ENCODE data around the gene FEM1C. TPM values are rescaled to one million over a fixed set of nuclear protein-coding genes. Genes with fewer than 3 reads are reported as not detected.

Gene FEM1C
- total and polyA plus RNA-seq, 2 experiments from 2014 or later, result 4.7 to 21.6 TPM

DNA sequence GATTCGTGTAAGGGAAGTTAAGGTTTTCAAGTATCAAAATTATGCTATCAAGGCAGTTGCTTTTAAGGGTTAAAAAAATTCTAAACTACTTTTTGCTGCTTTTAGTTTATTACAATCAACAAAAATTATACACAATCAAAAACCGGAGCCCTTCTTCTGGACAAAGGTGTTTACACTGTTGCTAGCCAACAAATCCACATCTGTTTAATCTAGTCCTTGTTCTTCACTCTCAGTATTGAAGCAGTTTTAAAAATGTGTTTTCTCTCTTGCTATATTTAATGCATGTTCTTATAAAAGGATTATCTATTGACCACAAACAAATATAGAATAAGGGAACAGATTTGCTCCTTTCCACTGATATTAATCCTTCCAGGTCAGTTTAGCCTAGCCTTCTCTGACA, 2.5 kb downstream of the FEM1C start (continued):
- TF ChIP-seq, protein P1, sequence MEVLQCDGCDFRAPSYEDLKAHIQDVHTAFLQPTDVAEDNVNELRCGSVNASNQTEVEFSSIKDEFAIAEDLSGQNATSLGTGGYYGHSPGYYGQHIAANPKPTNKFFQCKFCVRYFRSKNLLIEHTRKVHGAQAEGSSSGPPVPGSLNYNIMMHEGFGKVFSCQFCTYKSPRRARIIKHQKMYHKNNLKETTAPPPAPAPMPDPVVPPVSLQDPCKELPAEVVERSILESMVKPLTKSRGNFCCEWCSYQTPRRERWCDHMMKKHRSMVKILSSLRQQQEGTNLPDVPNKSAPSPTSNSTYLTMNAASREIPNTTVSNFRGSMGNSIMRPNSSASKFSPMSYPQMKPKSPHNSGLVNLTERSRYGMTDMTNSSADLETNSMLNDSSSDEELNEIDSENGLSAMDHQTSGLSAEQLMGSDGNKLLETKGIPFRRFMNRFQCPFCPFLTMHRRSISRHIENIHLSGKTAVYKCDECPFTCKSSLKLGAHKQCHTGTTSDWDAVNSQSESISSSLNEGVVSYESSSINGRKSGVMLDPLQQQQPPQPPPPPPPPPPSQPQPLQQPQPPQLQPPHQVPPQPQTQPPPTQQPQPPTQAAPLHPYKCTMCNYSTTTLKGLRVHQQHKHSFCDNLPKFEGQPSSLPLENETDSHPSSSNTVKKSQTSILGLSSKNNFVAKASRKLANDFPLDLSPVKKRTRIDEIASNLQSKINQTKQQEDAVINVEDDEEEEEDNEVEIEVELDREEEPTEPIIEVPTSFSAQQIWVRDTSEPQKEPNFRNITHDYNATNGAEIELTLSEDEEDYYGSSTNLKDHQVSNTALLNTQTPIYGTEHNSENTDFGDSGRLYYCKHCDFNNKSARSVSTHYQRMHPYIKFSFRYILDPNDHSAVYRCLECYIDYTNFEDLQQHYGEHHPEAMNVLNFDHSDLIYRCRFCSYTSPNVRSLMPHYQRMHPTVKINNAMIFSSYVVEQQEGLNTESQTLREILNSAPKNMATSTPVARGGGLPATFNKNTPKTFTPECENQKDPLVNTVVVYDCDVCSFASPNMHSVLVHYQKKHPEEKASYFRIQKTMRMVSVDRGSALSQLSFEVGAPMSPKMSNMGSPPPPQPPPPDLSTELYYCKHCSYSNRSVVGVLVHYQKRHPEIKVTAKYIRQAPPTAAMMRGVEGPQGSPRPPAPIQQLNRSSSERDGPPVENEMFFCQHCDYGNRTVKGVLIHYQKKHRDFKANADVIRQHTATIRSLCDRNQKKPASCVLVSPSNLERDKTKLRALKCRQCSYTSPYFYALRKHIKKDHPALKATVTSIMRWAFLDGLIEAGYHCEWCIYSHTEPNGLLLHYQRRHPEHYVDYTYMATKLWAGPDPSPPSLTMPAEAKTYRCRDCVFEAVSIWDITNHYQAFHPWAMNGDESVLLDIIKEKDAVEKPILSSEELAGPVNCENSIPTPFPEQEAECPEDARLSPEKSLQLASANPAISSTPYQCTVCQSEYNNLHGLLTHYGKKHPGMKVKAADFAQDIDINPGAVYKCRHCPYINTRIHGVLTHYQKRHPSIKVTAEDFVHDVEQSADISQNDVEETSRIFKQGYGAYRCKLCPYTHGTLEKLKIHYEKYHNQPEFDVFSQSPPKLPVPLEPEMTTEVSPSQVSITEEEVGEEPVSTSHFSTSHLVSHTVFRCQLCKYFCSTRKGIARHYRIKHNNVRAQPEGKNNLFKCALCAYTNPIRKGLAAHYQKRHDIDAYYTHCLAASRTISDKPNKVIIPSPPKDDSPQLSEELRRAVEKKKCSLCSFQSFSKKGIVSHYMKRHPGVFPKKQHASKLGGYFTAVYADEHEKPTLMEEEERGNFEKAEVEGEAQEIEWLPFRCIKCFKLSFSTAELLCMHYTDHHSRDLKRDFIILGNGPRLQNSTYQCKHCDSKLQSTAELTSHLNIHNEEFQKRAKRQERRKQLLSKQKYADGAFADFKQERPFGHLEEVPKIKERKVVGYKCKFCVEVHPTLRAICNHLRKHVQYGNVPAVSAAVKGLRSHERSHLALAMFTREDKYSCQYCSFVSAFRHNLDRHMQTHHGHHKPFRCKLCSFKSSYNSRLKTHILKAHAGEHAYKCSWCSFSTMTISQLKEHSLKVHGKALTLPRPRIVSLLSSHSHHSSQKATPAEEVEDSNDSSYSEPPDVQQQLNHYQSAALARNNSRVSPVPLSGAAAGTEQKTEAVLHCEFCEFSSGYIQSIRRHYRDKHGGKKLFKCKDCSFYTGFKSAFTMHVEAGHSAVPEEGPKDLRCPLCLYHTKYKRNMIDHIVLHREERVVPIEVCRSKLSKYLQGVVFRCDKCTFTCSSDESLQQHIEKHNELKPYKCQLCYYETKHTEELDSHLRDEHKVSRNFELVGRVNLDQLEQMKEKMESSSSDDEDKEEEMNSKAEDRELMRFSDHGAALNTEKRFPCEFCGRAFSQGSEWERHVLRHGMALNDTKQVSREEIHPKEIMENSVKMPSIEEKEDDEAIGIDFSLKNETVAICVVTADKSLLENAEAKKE (CRISPR knock-in tag; IDR thresholded peaks at IDR 0.05), result no peak
- TF ChIP-seq EZH2phosphoT487 (IDR thresholded peaks at IDR 0.05; ENCODE audit: unreplicated experiment) (no peak), EZH2 (IDR thresholded peaks at IDR 0.05; ENCODE audit: low read depth, unreplicated experiment) (no peak), ZNF331 (CRISPR knock-in tag; IDR thresholded peaks at IDR 0.05; ENCODE audit: low read depth) (no peak), CREB1 (CRISPR knock-in tag; IDR thresholded peaks at IDR 0.05; ENCODE audit: low read depth) (no peak), POLR2AphosphoS5 (IDR thresholded peaks at IDR 0.05; ENCODE audit: low read depth) (no peak), ETS1 (IDR thresholded peaks at IDR 0.05) (no peak)

- peaks cover 63% of the 10 kb centered on the region for H3K36me3 Mint-ChIP-seq (ENCODE audit: low read depth)
- Histone ChIP-seq H3K27ac (ENCODE audit: low read depth) (no peak overlapping the region), H2AFZ (no peak overlapping the region), H3K36me3 (ENCODE audit: insufficient read depth) (peaks cover 6% of the 10 kb centered on the region; the same call in 1 of the 2 replicates), H3K4me3 (peak overlapping the region; percentile 93), H4K20me1 (replicated peaks; ENCODE audit: insufficient read depth) (peaks cover 53% of the 10 kb centered on the region), H3K79me2 (replicated peaks; ENCODE audit: insufficient read depth) (peaks cover 73% of the 10 kb centered on the region), H3K4me1 (ENCODE audit: insufficient read depth) (peaks cover 36% of the 10 kb centered on the region), H3K27me3 (ENCODE audit: insufficient read depth) (no peaks in the 10 kb centered on the region), H3K4me2 (peak overlapping the region; percentile 93), H3K9me2 (ENCODE audit: insufficient read depth) (no peaks in the 10 kb centered on the region), H3F3A (replicated peaks; ENCODE audit: low read depth) (no peaks in the 10 kb centered on the region)
- H3K4me1 Mint-ChIP-seq, result peaks cover 44% of the 10 kb centered on the region
- no peak overlapping the region for H3K27ac Mint-ChIP-seq
- no peak for DNase-seq (ENCODE audit: low spot score)
- H3K4me3 Mint-ChIP-seq, result peak overlapping the region; percentile 95
- no peak for ATAC-seq
- TF ChIP-seq EZH2 (IDR thresholded peaks at IDR 0.05; ENCODE audit: low read depth, unreplicated experiment) (no peak), ZNF114 (CRISPR knock-in tag; IDR thresholded peaks at IDR 0.05) (no peak), JUNB (IDR thresholded peaks at IDR 0.05; ENCODE audit: unreplicated experiment) (no peak)
- peaks cover 8% of the 10 kb centered on the region for H3K27me3 Mint-ChIP-seq (ENCODE audit: insufficient read depth, low read depth, poor library complexity)
- H3K9me3 Mint-ChIP-seq, result peaks cover 13% of the 10 kb centered on the region; the same call in 2 of the 3 replicates
Measured at GRCh38 chr5:115541611-115542010, 3.0 kb downstream of the FEM1C start.

Measured in GM23338 (cell line).